Lung (tissue), 12 donors: ENCODE results near the gene MAP6. TPM values are rescaled to one million over a fixed set of nuclear protein-coding genes. Genes with fewer than 3 reads are reported as not detected.

Experiments
- ATAC-seq: fragments of 200-7000 bp; cut with Tn5 transposase; one replicate; pipeline ENCODE4 v1.9.1; 2020; ENCODE audit warnings: moderate number of reproducible peaks; ENCODE audit not compliant: insufficient read depth, low FRiP score
- DNase-seq, 3 donors: peaks; one replicate each; pipeline ENCODE4 v3.0.0-alpha.2; 2013 to 2017
- H3K27ac ChIP-seq, 2 donors: one replicate each; pipeline ENCODE4 v1.5.1; 2013; ENCODE audit warnings: mild to moderate bottlenecking in 2 of 2, moderate library complexity in 2 of 2, control low read depth in 1 of 2, inconsistent platforms in 1 of 2, low read depth in 1 of 2, low read length in 1 of 2
- H3K27me3 ChIP-seq, 3 donors: one replicate each; pipeline ENCODE4 v1.5.1; 2013; ENCODE audit warnings: low read length in 2 of 3; ENCODE audit not compliant: control insufficient read depth in 3 of 3, insufficient read depth in 3 of 3
- H3K36me3 ChIP-seq, 4 donors: one replicate each; pipeline ENCODE4 v1.5.1; 2013; ENCODE audit warnings: low read length in 4 of 4, mild to moderate bottlenecking in 1 of 4, moderate library complexity in 1 of 4; ENCODE audit not compliant: control insufficient read depth in 4 of 4, insufficient read depth in 4 of 4
- H3K4me1 ChIP-seq, 5 donors: one replicate each; pipeline ENCODE4 v1.5.1; 2013; ENCODE audit warnings: low read length in 5 of 5, mild to moderate bottlenecking in 2 of 5, moderate library complexity in 1 of 5; ENCODE audit not compliant: control insufficient read depth in 5 of 5, insufficient read depth in 5 of 5
- H3K4me3 ChIP-seq: one replicate; pipeline ENCODE4 v1.5.1; 2013; ENCODE audit warnings: mild to moderate bottlenecking, control low read depth, moderate library complexity
- H3K9ac ChIP-seq, 2 donors: one replicate each; pipeline ENCODE4 v1.5.1; 2013; ENCODE audit warnings: low read length in 2 of 2, control low read depth in 1 of 2; ENCODE audit not compliant: insufficient read depth in 1 of 2
- H3K9me3 ChIP-seq, 4 donors: one replicate each; pipeline ENCODE4 v1.5.1; 2013; ENCODE audit warnings: low read length in 3 of 4, mild to moderate bottlenecking in 1 of 4, moderate library complexity in 1 of 4; ENCODE audit not compliant: control insufficient read depth in 4 of 4, insufficient read depth in 3 of 4
- WGBS, 2 donors: extraction: QIAGEN DNeasy Blood & Tissue Kit; methylation state at CpG; one replicate each; pipeline ENCODE4 v1.1.7; 2013; 5-methylcytosine and 5-hydroxymethylcytosine counted together
- polyA plus RNA-seq, 2 donors: library from polyadenylated mRNA; stranded (reverse); fragments of 200-250 nt; gene quantifications; one replicate each; pipeline ENCODE4 v1.2.1, GENCODE V29; 2013
- total RNA-seq, 2 donors: library from RNA; depleted of rRNA in 1 of 2; stranded (reverse); fragments of >200 nt in 1 of 2; gene quantifications; one replicate each; pipeline ENCODE4 v1.2.1, GENCODE V29; 2014 to 2021
- TF ChIP-seq, protein P1 (sequence below): IDR thresholded peaks from 2 replicates; pipeline ENCODE4 v1.5.1; 2012; ENCODE audit warnings: mild to moderate bottlenecking; ENCODE audit errors: control extremely low read depth, extremely low read depth
- donor health status: control.
- donor health status: control.
- donor health status: Bipolar disorder and iron deficiency.
- donor health status: healthy.
- donor health status: DM: yes; HTN: yes; CAD: no.

MAP6 gene
- total and polyA plus RNA-seq, 4 donors: 5.8 to 17.8 (median 7.2) TPM

- Histone ChIP-seq H3K4me3 (no peak overlapping the region), H3K9ac (no peak overlapping the region), H3K4me1 (peaks cover 0 to 6% (median 2%) of the 10 kb centered on the region in 5 donors), H3K9me3 (no peaks in the 10 kb centered on the region), H3K27me3 (no peaks in the 10 kb centered on the region), H3K36me3 (no peaks in the 10 kb centered on the region), H3K27ac (no peak overlapping the region)
- DNase-seq: no peak
- WGBS, 2 donors: 94% methylated on average over 6 of the region's 6 CpGs
- no peak for ATAC-seq
- TF ChIP-seq, protein P1, sequence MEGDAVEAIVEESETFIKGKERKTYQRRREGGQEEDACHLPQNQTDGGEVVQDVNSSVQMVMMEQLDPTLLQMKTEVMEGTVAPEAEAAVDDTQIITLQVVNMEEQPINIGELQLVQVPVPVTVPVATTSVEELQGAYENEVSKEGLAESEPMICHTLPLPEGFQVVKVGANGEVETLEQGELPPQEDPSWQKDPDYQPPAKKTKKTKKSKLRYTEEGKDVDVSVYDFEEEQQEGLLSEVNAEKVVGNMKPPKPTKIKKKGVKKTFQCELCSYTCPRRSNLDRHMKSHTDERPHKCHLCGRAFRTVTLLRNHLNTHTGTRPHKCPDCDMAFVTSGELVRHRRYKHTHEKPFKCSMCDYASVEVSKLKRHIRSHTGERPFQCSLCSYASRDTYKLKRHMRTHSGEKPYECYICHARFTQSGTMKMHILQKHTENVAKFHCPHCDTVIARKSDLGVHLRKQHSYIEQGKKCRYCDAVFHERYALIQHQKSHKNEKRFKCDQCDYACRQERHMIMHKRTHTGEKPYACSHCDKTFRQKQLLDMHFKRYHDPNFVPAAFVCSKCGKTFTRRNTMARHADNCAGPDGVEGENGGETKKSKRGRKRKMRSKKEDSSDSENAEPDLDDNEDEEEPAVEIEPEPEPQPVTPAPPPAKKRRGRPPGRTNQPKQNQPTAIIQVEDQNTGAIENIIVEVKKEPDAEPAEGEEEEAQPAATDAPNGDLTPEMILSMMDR: no peak
Measured at GRCh38 chr11:75652936-75653335, 15.9 kb downstream of the MAP6 start.

GRCh38 chr11:75651218-75651617 lies 17.6 kb downstream of the MAP6 start:
- Histone ChIP-seq H3K9ac (no peak overlapping the region), H3K27ac (no peak overlapping the region), H3K27me3 (no peaks in the 10 kb centered on the region), H3K4me3 (no peak overlapping the region), H3K4me1 (peaks cover 0 to 6% (median 2%) of the 10 kb centered on the region in 5 donors), H3K36me3 (no peaks in the 10 kb centered on the region), H3K9me3 (no peaks in the 10 kb centered on the region)
- no peak for ATAC-seq
- 90 to 92% methylated on average over 4 of the region's 4 CpGs for WGBS, 2 donors
- TF ChIP-seq, protein P1: no peak
- DNase-seq: no peak

- H3K27me3 ChIP-seq: no peaks in the 10 kb centered on the region
- H3K27ac ChIP-seq: no peak overlapping the region
- H3K4me1 ChIP-seq: peaks cover 0 to 6% (median 0%) of the 10 kb centered on the region in 5 donors
- H3K9ac ChIP-seq: no peak overlapping the region
- H3K36me3 ChIP-seq: no peaks in the 10 kb centered on the region
- H3K9me3 ChIP-seq: no peaks in the 10 kb centered on the region
- TF ChIP-seq, protein P1: no peak
- H3K4me3 ChIP-seq: no peak overlapping the region
- 95 to 97% methylated on average over 3 of the region's 3 CpGs for WGBS, 2 donors
- ATAC-seq: no peak
- no peak for DNase-seq
Measured at GRCh38 chr11:75650167-75650723, 18.6 kb downstream of the MAP6 start.

DNA sequence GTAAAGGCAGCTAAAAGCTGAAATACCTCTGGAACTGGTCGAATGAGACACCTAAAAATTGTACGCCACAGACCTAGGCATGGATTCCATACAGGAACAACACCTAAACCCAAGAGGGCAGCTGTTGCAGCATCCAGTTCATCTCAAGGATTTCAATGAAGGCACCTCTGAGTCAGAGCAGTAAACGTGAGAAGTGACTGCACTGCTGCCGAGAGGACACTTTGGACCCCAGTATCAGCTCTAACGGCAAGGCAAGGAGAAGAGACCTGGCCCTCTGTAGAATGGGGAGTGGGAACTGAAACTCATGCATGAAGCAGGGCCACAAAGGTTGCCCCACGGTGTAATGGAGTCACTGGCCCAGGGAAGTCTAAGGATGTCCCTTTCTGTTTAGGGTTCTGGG lies 23.9 kb downstream of the MAP6 start:
- no peak overlapping the region for H3K27ac ChIP-seq
- TF ChIP-seq, protein P1: no peak
- H3K4me1 ChIP-seq: peaks cover 0 to 4% (median 1%) of the 10 kb centered on the region in 5 donors
- DNase-seq (no peak), ATAC-seq (no peak)
- H3K9ac ChIP-seq: no peak overlapping the region
- H3K36me3 ChIP-seq: no peaks in the 10 kb centered on the region
- no peak overlapping the region for H3K4me3 ChIP-seq
- no peaks in the 10 kb centered on the region for H3K27me3 ChIP-seq
- 85 to 88% methylated on average over 6 of the region's 6 CpGs for WGBS, 2 donors
- H3K9me3 ChIP-seq: no peaks in the 10 kb centered on the region
